ENCODE measurements around the gene KRT13.

The KRT13 gene

GRCh38 chr17:41536741-41537613 lies 31.6 kb upstream of the KRT13 start:
- DNase-seq, result no peak

- no peak for DNase-seq
Measured at GRCh38 chr17:41535764-41536481, 30.5 kb upstream of the KRT13 start.

GRCh38 chr17:41534899-41535546 lies 29.6 kb upstream of the KRT13 start:
- no peak for DNase-seq

GRCh38 chr17:41533613-41534012 lies 28.2 kb upstream of the KRT13 start:
- DNase-seq, result no peak

GRCh38 chr17:41532947-41533570 lies 27.6 kb upstream of the KRT13 start:
- no peak for DNase-seq

GRCh38 chr17:41531993-41532392 lies 26.6 kb upstream of the KRT13 start:
- no peak for DNase-seq

- no peak for DNase-seq
Measured at GRCh38 chr17:41530062-41531048, 24.9 kb upstream of the KRT13 start.

- DNase-seq, result no peak
Measured at GRCh38 chr17:41529491-41529915, 24.1 kb upstream of the KRT13 start.

- DNase-seq, result no peak
Measured at GRCh38 chr17:41528959-41529353, 23.5 kb upstream of the KRT13 start.

- DNase-seq, result peak; percentile 8
Measured at GRCh38 chr17:41527063-41528023, 21.9 kb upstream of the KRT13 start.

GRCh38 chr17:41524261-41524660 lies 18.8 kb upstream of the KRT13 start:
- DNase-seq, result no peak

- no peak for DNase-seq
Measured at GRCh38 chr17:41523787-41524186, 18.4 kb upstream of the KRT13 start.

- no peak for DNase-seq
Measured at GRCh38 chr17:41523225-41523593, 17.8 kb upstream of the KRT13 start.

- DNase-seq, result no peak
Measured at GRCh38 chr17:41522301-41523224, 17.2 kb upstream of the KRT13 start.

GRCh38 chr17:41521574-41522261 lies 16.3 kb upstream of the KRT13 start:
- no peak for DNase-seq

- DNase-seq, result no peak
Measured at GRCh38 chr17:41520821-41521521, 15.6 kb upstream of the KRT13 start.

- DNase-seq, result no peak
Measured at GRCh38 chr17:41519501-41520224, 14.3 kb upstream of the KRT13 start.
